A549 (cell line): ENCODE data around the gene RELL2. TPM values are rescaled to one million over a fixed set of nuclear protein-coding genes. Genes with fewer than 3 reads are reported as not detected.

ENCODE experiments used
- ATAC-seq, 2 experiments: fragments of 200-7000 bp in 1 of 2; fragments of >200 bp in 1 of 2; cut with Nextera tagmentation in 1 of 2; cut with Tn5 transposase in 1 of 2; 3 replicates each; pipeline versions ENCODE4 v1.8.0 to v1.9.1; 2018 to 2020; ENCODE audit warnings: mild to moderate bottlenecking in 1 of 2, moderate library complexity in 1 of 2
- CTCF ChIA-PET: fragments of 300-600 bp; sonication (Branson Sonifier 250); formaldehyde crosslinking; extraction: SDS; loops from one replicate; lab custom pipeline; 2021; ENCODE audit warnings: antibody characterized with exemption, inconsistent platforms; lab: Yijun Ruan, JAX
- POLR2A ChIA-PET: fragments of 350-600 bp; formaldehyde crosslinking; extraction: SDS; loops from one replicate; lab custom pipeline; 2021; ENCODE audit warnings: antibody characterized with exemption, inconsistent platforms; lab: Yijun Ruan, JAX
- DNase-seq, 2 experiments: peaks; one replicate each; pipeline versions ENCODE4 v3.0.0 to v3.0.0-alpha.2; 2011 to 2016; ENCODE audit warnings: low read depth in 1 of 2, low spot score in 1 of 2
- FAIRE-seq: peaks from 2 replicates; lab custom pipeline; 2011; peaks lifted over from hg19 to GRCh38; lab: Jason Lieb, UNC
- H3K27ac ChIP-seq, 2 experiments: fragments of >200 bp; sonication (Bioruptor Twin); formaldehyde crosslinking; 3 replicates each; pipeline ENCODE4 v1.5.1; 2016 to 2017
- H3K4me1 ChIP-seq: fragments of >200 bp; sonication (Bioruptor Twin); formaldehyde crosslinking; 3 replicates; pipeline ENCODE4 v1.6.1; 2016
- H3K4me2 ChIP-seq: fragments of >200 bp; sonication (Bioruptor Twin); formaldehyde crosslinking; 3 replicates; pipeline ENCODE4 v1.6.1; 2016
- H3K4me3 ChIP-seq: fragments of >200 bp; sonication (Bioruptor Twin); formaldehyde crosslinking; 3 replicates; pipeline ENCODE4 v1.5.1; 2016
- H3K9me3 ChIP-seq: fragments of >200 bp; sonication (Bioruptor Twin); formaldehyde crosslinking; 3 replicates; pipeline ENCODE4 v1.6.1; 2016
- ATOH8 ChIP-seq: fragments of 250-450 bp; sonication (Bioruptor Pico); IDR thresholded peaks from 2 replicates; pipeline ENCODE4 v1.5.0; 2020; ENCODE audit warnings: low read depth, mild to moderate bottlenecking, moderate library complexity
- BCL3 ChIP-seq: fragments of >200 bp; sonication (Bioruptor Twin); formaldehyde crosslinking; IDR thresholded peaks from 3 replicates; pipeline ENCODE4 v1.6.1; 2016
- CEBPB ChIP-seq, 2 experiments: fragments of >200 bp in 1 of 2; sonication (Bioruptor Twin) in 1 of 2; formaldehyde crosslinking in 1 of 2; IDR thresholded peaks; 2 replicates each; pipeline ENCODE4 v1.6.1; 2012 to 2016
- CHD2 ChIP-seq: fragments of 150-350 bp; IDR thresholded peaks from 2 replicates; pipeline ENCODE4 v1.6.1; 2014; ENCODE audit warnings: low read length; ENCODE audit not compliant: partially characterized antibody
- CHD4 ChIP-seq: fragments of 200-600 bp; sonication (generic); IDR thresholded peaks from 2 replicates; pipeline ENCODE4 v1.6.1; 2016; ENCODE audit warnings: antibody characterized with exemption, mild to moderate bottlenecking, borderline replicate concordance
- EHF ChIP-seq: fragments of 250-450 bp; sonication (Bioruptor Pico); IDR thresholded peaks from 2 replicates; pipeline ENCODE4 v1.5.0; 2020; ENCODE audit warnings: mild to moderate bottlenecking
- EHMT2 ChIP-seq: fragments of 200-600 bp; sonication (generic); IDR thresholded peaks from 2 replicates; pipeline ENCODE4 v1.6.1; 2016; ENCODE audit warnings: antibody characterized with exemption, low read depth, mild to moderate bottlenecking, moderate library complexity
- ELK1 ChIP-seq: fragments of 150-350 bp; IDR thresholded peaks from 2 replicates; pipeline ENCODE4 v1.6.1; 2014; ENCODE audit warnings: low read depth, mild to moderate bottlenecking, low read length
- EP300 ChIP-seq, 2 experiments: fragments of >200 bp; sonication (Bioruptor Twin); formaldehyde crosslinking; IDR thresholded peaks; 2 replicates in 1 of 2; 3 replicates in 1 of 2; pipeline ENCODE4 v1.6.1; 2016 to 2017
- FOXS1 ChIP-seq: fragments of 250-450 bp; sonication (Bioruptor Pico); IDR thresholded peaks from 2 replicates; pipeline ENCODE4 v1.5.0; 2020; ENCODE audit warnings: mild to moderate bottlenecking, moderate library complexity
- GATA3 ChIP-seq: IDR thresholded peaks from 2 replicates; pipeline ENCODE4 v1.6.1; 2012; ENCODE audit warnings: borderline replicate concordance
- HEYL ChIP-seq: fragments of 250-450 bp; sonication (Bioruptor Pico); IDR thresholded peaks from 2 replicates; pipeline ENCODE4 v1.8.0; 2021; ENCODE audit warnings: mild to moderate bottlenecking, moderate library complexity
- HMGXB4 ChIP-seq: fragments of 250-450 bp; sonication (Bioruptor Pico); IDR thresholded peaks from 2 replicates; pipeline ENCODE4 v1.5.0; 2021; ENCODE audit warnings: mild to moderate bottlenecking, moderate library complexity, borderline replicate concordance
- JUN ChIP-seq, 2 experiments: fragments of >200 bp; sonication (Bioruptor Twin); formaldehyde crosslinking; IDR thresholded peaks; 2 replicates in 1 of 2; 3 replicates in 1 of 2; pipeline ENCODE4 v1.6.1; 2016 to 2017
- JUNB ChIP-seq: fragments of >200 bp; sonication (Bioruptor Twin); formaldehyde crosslinking; IDR thresholded peaks from 2 replicates; pipeline ENCODE4 v1.6.1; 2016
- KDM5A ChIP-seq: fragments of 200-600 bp; sonication (generic); IDR thresholded peaks from 2 replicates; pipeline ENCODE4 v1.6.1; 2016; ENCODE audit warnings: antibody characterized with exemption, mild to moderate bottlenecking
- MAFK ChIP-seq: fragments of 450-650 bp; IDR thresholded peaks from 2 replicates; pipeline ENCODE4 v1.6.1; 2014; ENCODE audit not compliant: partially characterized antibody
- MAX ChIP-seq: IDR thresholded peaks from 2 replicates; pipeline ENCODE4 v1.6.1; 2012
- MAZ ChIP-seq: fragments of 150-350 bp; IDR thresholded peaks from 2 replicates; pipeline ENCODE4 v1.6.1; 2014; ENCODE audit warnings: antibody characterized with exemption, low read depth, low read length, borderline replicate concordance
- MYC ChIP-seq: IDR thresholded peaks from 2 replicates; pipeline ENCODE4 v1.6.1; 2012; ENCODE audit warnings: mild to moderate bottlenecking, inconsistent platforms, low read length, improper control_type of control experiment, borderline replicate concordance
- NPAS2 ChIP-seq: fragments of 250-450 bp; sonication (Bioruptor Pico); IDR thresholded peaks from 2 replicates; pipeline ENCODE4 v1.8.0; 2022; ENCODE audit warnings: mild to moderate bottlenecking, moderate library complexity, borderline replicate concordance
- POLR2A ChIP-seq: IDR thresholded peaks from 2 replicates; pipeline ENCODE4 v1.6.1; 2012; ENCODE audit warnings: mild to moderate bottlenecking, low read length
- POLR2AphosphoS2 ChIP-seq: conservative IDR thresholded peaks from 2 replicates; pipeline ENCODE4 v1.6.1; 2012; ENCODE audit warnings: low read length, improper control_type of control experiment, inconsistent platforms
- RAD21 ChIP-seq, 2 experiments: fragments of >200 bp in 1 of 2; sonication (Bioruptor Twin) in 1 of 2; formaldehyde crosslinking in 1 of 2; IDR thresholded peaks in 1 of 2; conservative IDR thresholded peaks in 1 of 2; 2 replicates in 1 of 2; 3 replicates in 1 of 2; pipeline ENCODE4 v1.6.1; 2012 to 2018; ENCODE audit warnings: inconsistent platforms in 1 of 2
- RARB ChIP-seq: fragments of 250-450 bp; sonication (Bioruptor Pico); IDR thresholded peaks from 2 replicates; pipeline ENCODE4 v1.8.0; 2021; ENCODE audit warnings: mild to moderate bottlenecking, moderate library complexity
- RFX5 ChIP-seq: fragments of 450-650 bp; IDR thresholded peaks from 2 replicates; pipeline ENCODE4 v1.7.1; 2014; ENCODE audit warnings: antibody characterized with exemption, mild to moderate bottlenecking, moderate library complexity
- SMC3 ChIP-seq: fragments of >200 bp; sonication (Bioruptor Twin); formaldehyde crosslinking; IDR thresholded peaks from 3 replicates; pipeline ENCODE4 v1.6.1; 2018; ENCODE audit warnings: inconsistent platforms
- TFCP2L1 ChIP-seq: fragments of 250-450 bp; sonication (Bioruptor Pico); IDR thresholded peaks from 2 replicates; pipeline ENCODE4 v1.5.0; 2021; ENCODE audit warnings: mild to moderate bottlenecking
- TP53 ChIP-seq: fragments of 250-450 bp; sonication (Bioruptor Pico); IDR thresholded peaks from 2 replicates; pipeline ENCODE4 v1.5.0; 2021; ENCODE audit warnings: mild to moderate bottlenecking, moderate library complexity
- ZNF302 ChIP-seq: fragments of 250-450 bp; sonication (Bioruptor Pico); IDR thresholded peaks from 2 replicates; pipeline ENCODE4 v1.9.0; 2021; ENCODE audit warnings: inconsistent platforms, mild to moderate bottlenecking, moderate library complexity
- WGBS: methylation state at CpG from one replicate; pipeline ENCODE4 v1.1.6; 2017; ENCODE audit errors: missing lambda C conversion rate; 5-methylcytosine and 5-hydroxymethylcytosine counted together
- polyA plus RNA-seq, 4 experiments: library from polyadenylated mRNA; depleted of rRNA in 3 of 4; stranded (reverse); fragments of >200 nt; fragmentation: RNase III in 1 of 4; extraction: RNeasy Plus Mini Kit Qiagen cat#74134 plus additional on column Dnase treatment in 1 of 4; gene quantifications; 2 replicates in 3 of 4; 3 replicates in 1 of 4; pipeline ENCODE4 v1.2.3, GENCODE V29; 2011 to 2017

RELL2 gene
- polyA plus RNA-seq, 2 of the 4 experiments (the other 2 are of a cell fraction), result 3.6 to 6.5 TPM

GRCh38 chr5:141646026-141646425 lies 9.2 kb downstream of the RELL2 start:
- FAIRE-seq, result no peak
- no peak overlapping the region for H3K27ac ChIP-seq
- no peak for TF ChIP-seq CEBPB (IDR thresholded peaks at IDR 0.05)
- no peak for TF ChIP-seq MAZ
- TF ChIP-seq SMC3, result no peak
- no peak for TF ChIP-seq MYC
- TF ChIP-seq JUNB, result no peak
- TF ChIP-seq NPAS2 (CRISPR knock-in tag), result no peak
- TF ChIP-seq EHF, result no peak
- no peak for TF ChIP-seq HEYL (CRISPR knock-in tag)
- no peak for TF ChIP-seq RFX5
- no peak for TF ChIP-seq CHD4
- no peak for TF ChIP-seq GATA3
- no peak for TF ChIP-seq RAD21 (conservative IDR thresholded peaks at IDR 0.05 in 1 of 2, IDR thresholded peaks at IDR 0.05 in 1 of 2)
- no peak for TF ChIP-seq TFCP2L1 (CRISPR knock-in tag)
- no peak for TF ChIP-seq JUN (IDR thresholded peaks at IDR 0.05)
- no peak for TF ChIP-seq POLR2AphosphoS2
- TF ChIP-seq RARB (CRISPR knock-in tag), result no peak
- TF ChIP-seq, all 56 proteins: peak for 0
- no peak for ATAC-seq
- 93% methylated on average over 6 of the region's 6 CpGs for WGBS
- ChIA-PET POLR2A (no interaction called here), CTCF (interaction anchor here (1.6 to 4.6 kb wide), 4 partner anchors 9 to 28 kb away, joined by 3 to 22 read pairs (median 12); partner anchors contain the start of genes DIAPH1, HDAC3 and RELL2)
- H3K4me2 ChIP-seq, result no peak overlapping the region
- H3K4me3 ChIP-seq, result no peak overlapping the region
- H3K9me3 ChIP-seq, result no peaks in the 10 kb centered on the region
- DNase-seq, result no peak
- peaks cover 13% of the 10 kb centered on the region; the same call in 2 of the 3 replicates for H3K4me1 ChIP-seq

GRCh38 chr5:141647242-141647641 lies 10.4 kb downstream of the RELL2 start:
- H3K4me1 ChIP-seq, result peaks cover 5% of the 10 kb centered on the region; the same call in 2 of the 3 replicates
- DNase-seq, result no peak
- no peak overlapping the region for H3K4me3 ChIP-seq
- ATAC-seq, result no peak
- TF ChIP-seq FOXS1 (CRISPR knock-in tag) (no peak), TFCP2L1 (CRISPR knock-in tag) (no peak), SMC3 (no peak), ATOH8 (CRISPR knock-in tag) (no peak), RAD21 (conservative IDR thresholded peaks at IDR 0.05 in 1 of 2, IDR thresholded peaks at IDR 0.05 in 1 of 2) (no peak), BCL3 (no peak), EHMT2 (no peak), ELK1 (no peak), POLR2A (no peak), MAX (no peak), EHF (no peak), HMGXB4 (CRISPR knock-in tag) (no peak), HEYL (CRISPR knock-in tag) (no peak), CHD2 (no peak), ZNF302 (CRISPR knock-in tag) (no peak), KDM5A (no peak), EP300 (IDR thresholded peaks at IDR 0.05) (no peak), MAFK (no peak), TP53 (CRISPR knock-in tag) (no peak)
- H3K9me3 ChIP-seq, result no peaks in the 10 kb centered on the region
- POLR2A ChIA-PET, result interaction anchor here (0.5 to 0.8 kb wide), 2 partner anchors 10 to 928 kb away, joined by 3 to 5 read pairs; partner anchors contain the start of genes HDAC3 and RELL2
- H3K4me2 ChIP-seq, result no peak overlapping the region
- CTCF ChIA-PET, result interaction anchor here (0.7 to 4.6 kb wide), 6 partner anchors 10 to 184 kb away, joined by 3 to 22 read pairs (median 12); partner anchors contain the start of genes DIAPH1, HDAC3 and RELL2
- 79% methylated on average over 4 of the region's 5 CpGs for WGBS
- FAIRE-seq, result no peak
- no peak overlapping the region for H3K27ac ChIP-seq
